ENCODE measurements around the gene KRT10. TPM values are rescaled to one million over a fixed set of nuclear protein-coding genes. Genes with fewer than 3 reads are reported as not detected.
"Not testable (repeated sequence)": the region's sequence is repeated elsewhere in the genome, so short reads cannot be mapped to it uniquely, and the experiment has no call there.

Gene KRT10
- polyA plus RNA-seq, 4 donors, result 49.9 to 71.7 (median 53.5) TPM

- no peak for DNase-seq (ENCODE audit: low read depth in 4 of 4, low spot score in 3 of 4)
These were observed 13.6 kb upstream of the KRT10 start for GRCh38 chr17:40836020-40836419.

GRCh38 chr17:40833882-40834281 lies 11.5 kb upstream of the KRT10 start:
- no peak for DNase-seq (ENCODE audit: low read depth in 4 of 4, low spot score in 3 of 4)

GRCh38 chr17:40832840-40833239 lies 10.4 kb upstream of the KRT10 start:
- no peak for DNase-seq (ENCODE audit: low read depth in 4 of 4, low spot score in 3 of 4)

- DNase-seq (ENCODE audit: low read depth in 4 of 4, low spot score in 3 of 4), result no peak
These were observed 7.8 kb upstream of the KRT10 start for GRCh38 chr17:40830085-40830776.

- DNase-seq (ENCODE audit: low read depth in 4 of 4, low spot score in 3 of 4), result no peak
These were observed 6.1 kb upstream of the KRT10 start for GRCh38 chr17:40828454-40829044.

GRCh38 chr17:40827746-40828453 lies 5.5 kb upstream of the KRT10 start:
- DNase-seq (ENCODE audit: low read depth in 4 of 4, low spot score in 3 of 4), result no peak

- no peak for DNase-seq (ENCODE audit: low read depth in 4 of 4, low spot score in 3 of 4)
These were observed 3.2 kb upstream of the KRT10 start for GRCh38 chr17:40825599-40825998.

GRCh38 chr17:40824015-40824832 lies 1.8 kb upstream of the KRT10 start:
- no peak for DNase-seq (ENCODE audit: low read depth in 4 of 4, low spot score in 3 of 4)

GRCh38 chr17:40821536-40821935 lies 878 bp downstream of the KRT10 start:
- DNase-seq (ENCODE audit: low read depth in 4 of 4, low spot score in 3 of 4), result no peak

GRCh38 chr17:40820228-40820838 lies 2.1 kb downstream of the KRT10 start:
- no peak for DNase-seq (ENCODE audit: low read depth in 4 of 4, low spot score in 3 of 4)

GRCh38 chr17:40819528-40820125 lies 2.8 kb downstream of the KRT10 start:
- no peak for DNase-seq (ENCODE audit: low read depth in 4 of 4, low spot score in 3 of 4)

- peak; percentile 57 to 66 (median 58) for DNase-seq (ENCODE audit: low read depth in 4 of 4, low spot score in 3 of 4)
These were observed 3.5 kb downstream of the KRT10 start for GRCh38 chr17:40818733-40819527.

GRCh38 chr17:40818343-40818732 lies 4.1 kb downstream of the KRT10 start:
- DNase-seq (ENCODE audit: low read depth in 4 of 4, low spot score in 3 of 4), result no peak

GRCh38 chr17:40817103-40817682 lies 5.2 kb downstream of the KRT10 start:
- no peak for DNase-seq (ENCODE audit: low read depth in 4 of 4, low spot score in 3 of 4)

GRCh38 chr17:40816569-40816968 lies 5.8 kb downstream of the KRT10 start:
- no peak for DNase-seq (ENCODE audit: low read depth in 4 of 4, low spot score in 3 of 4)

- no peak for DNase-seq (ENCODE audit: low read depth in 4 of 4, low spot score in 3 of 4)
These were observed 7.0 kb downstream of the KRT10 start for GRCh38 chr17:40815381-40815780.

GRCh38 chr17:40814657-40815056 lies 7.8 kb downstream of the KRT10 start:
- not testable (repeated sequence) for DNase-seq (ENCODE audit: low read depth in 4 of 4, low spot score in 3 of 4)

- DNase-seq (ENCODE audit: low read depth in 4 of 4, low spot score in 3 of 4), result no peak
These were observed 8.6 kb downstream of the KRT10 start for GRCh38 chr17:40813804-40814203.

GRCh38 chr17:40812639-40813038 lies 9.8 kb downstream of the KRT10 start:
- no peak for DNase-seq (ENCODE audit: low read depth in 4 of 4, low spot score in 3 of 4)
